ENCODE results near the gene EVPL. TPM values are rescaled to one million over a fixed set of nuclear protein-coding genes. Genes with fewer than 3 reads are reported as not detected.

Gene EVPL
- total and polyA plus RNA-seq, 4 donors: 10.9 to 38.4 (median 35.0) TPM

DNA sequence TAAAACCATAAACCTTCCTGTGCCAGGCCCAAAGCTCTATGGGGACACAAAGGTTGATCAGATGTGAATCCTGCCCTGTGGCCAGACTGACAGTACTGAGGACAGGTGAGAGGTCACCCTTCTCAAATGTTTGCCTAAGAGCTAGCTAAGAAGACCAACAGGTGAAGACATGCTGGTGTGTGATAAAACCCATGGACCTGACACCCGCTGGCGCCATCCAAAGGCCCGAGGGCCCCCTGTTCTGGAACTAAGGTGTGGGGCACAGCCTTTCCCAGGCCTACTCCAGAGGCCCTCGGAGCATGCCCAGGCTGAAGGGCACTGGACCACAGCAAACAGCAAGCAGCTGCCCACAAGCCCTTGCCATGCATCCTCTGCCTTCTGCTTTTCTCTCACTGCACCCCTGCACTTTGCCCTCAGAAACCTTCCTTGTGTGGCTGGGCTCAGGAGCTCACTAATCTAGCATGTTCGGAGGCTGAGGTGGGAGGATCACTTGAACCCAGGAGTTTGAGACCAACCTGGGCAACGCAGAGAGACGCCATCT is 31.7 kb downstream of the EVPL start:
- Histone ChIP-seq H3K36me3 (ENCODE audit: control insufficient read depth in 4 of 4, insufficient read depth in 4 of 4, low read length in 4 of 4) (peaks cover 0 to 15% (median 5%) of the 10 kb centered on the region in 4 donors), H3K27me3 (ENCODE audit: control insufficient read depth in 3 of 3, insufficient read depth in 3 of 3, low read length in 2 of 3) (no peaks in the 10 kb centered on the region), H3K4me1 (ENCODE audit: control insufficient read depth in 5 of 5, insufficient read depth in 5 of 5, low read length in 5 of 5) (peaks cover 0 to 6% (median 3%) of the 10 kb centered on the region in 5 donors), H3K9ac (ENCODE audit: insufficient read depth in 1 of 2, low read length in 2 of 2) (no peak overlapping the region), H3K4me3 (no peak overlapping the region), H3K27ac (ENCODE audit: low read depth in 1 of 2, low read length in 1 of 2) (no peak overlapping the region), H3K9me3 (ENCODE audit: control insufficient read depth in 4 of 4, insufficient read depth in 3 of 4, low read length in 3 of 4) (no peaks in the 10 kb centered on the region)
- TF ChIP-seq, protein P1, sequence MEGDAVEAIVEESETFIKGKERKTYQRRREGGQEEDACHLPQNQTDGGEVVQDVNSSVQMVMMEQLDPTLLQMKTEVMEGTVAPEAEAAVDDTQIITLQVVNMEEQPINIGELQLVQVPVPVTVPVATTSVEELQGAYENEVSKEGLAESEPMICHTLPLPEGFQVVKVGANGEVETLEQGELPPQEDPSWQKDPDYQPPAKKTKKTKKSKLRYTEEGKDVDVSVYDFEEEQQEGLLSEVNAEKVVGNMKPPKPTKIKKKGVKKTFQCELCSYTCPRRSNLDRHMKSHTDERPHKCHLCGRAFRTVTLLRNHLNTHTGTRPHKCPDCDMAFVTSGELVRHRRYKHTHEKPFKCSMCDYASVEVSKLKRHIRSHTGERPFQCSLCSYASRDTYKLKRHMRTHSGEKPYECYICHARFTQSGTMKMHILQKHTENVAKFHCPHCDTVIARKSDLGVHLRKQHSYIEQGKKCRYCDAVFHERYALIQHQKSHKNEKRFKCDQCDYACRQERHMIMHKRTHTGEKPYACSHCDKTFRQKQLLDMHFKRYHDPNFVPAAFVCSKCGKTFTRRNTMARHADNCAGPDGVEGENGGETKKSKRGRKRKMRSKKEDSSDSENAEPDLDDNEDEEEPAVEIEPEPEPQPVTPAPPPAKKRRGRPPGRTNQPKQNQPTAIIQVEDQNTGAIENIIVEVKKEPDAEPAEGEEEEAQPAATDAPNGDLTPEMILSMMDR (IDR thresholded peaks at IDR 0.05; ENCODE audit: control extremely low read depth, extremely low read depth): no peak
- WGBS, 2 donors: 95 to 98% methylated on average over 7 of the region's 7 CpGs
- no peak for ATAC-seq (ENCODE audit: insufficient read depth, low FRiP score)
- no peak for DNase-seq

DNA sequence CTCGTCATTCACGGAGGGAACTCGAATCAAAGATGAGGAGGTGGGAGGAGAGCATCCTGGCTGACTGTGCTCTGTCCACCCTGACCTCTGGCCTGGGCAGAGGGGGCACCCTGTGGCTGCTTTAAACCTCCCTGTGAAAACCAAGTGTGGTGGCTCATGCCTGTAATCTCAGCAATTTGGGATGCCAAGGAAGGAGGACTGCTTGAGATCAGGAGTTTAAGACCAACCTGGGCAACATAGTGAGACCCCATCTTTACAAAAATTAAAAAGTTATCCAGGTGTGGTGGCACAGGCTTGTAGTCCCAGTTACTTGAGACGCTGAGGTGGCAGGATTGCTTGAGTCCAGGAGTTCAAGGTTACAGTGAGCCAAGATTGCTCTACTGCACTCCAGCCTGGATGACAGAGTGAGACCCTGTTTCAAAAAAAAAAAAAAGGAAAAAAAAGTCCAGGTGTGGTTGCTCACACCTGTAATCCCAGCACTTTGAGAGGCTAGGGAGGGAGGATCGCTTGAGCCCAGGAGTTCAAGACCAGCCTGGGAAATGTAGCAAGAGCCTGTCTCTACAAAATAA is 32.2 kb downstream of the EVPL start:
- H3K27ac ChIP-seq (ENCODE audit: low read depth in 1 of 2, low read length in 1 of 2): no peak overlapping the region
- no peak overlapping the region for H3K9ac ChIP-seq (ENCODE audit: insufficient read depth in 1 of 2, low read length in 2 of 2)
- ATAC-seq (ENCODE audit: insufficient read depth, low FRiP score) (no peak), DNase-seq (no peak)
- H3K27me3 ChIP-seq (ENCODE audit: control insufficient read depth in 3 of 3, insufficient read depth in 3 of 3, low read length in 2 of 3): no peaks in the 10 kb centered on the region
- WGBS, 2 donors: 92% methylated on average over 5 of the region's 5 CpGs
- H3K9me3 ChIP-seq (ENCODE audit: control insufficient read depth in 4 of 4, insufficient read depth in 3 of 4, low read length in 3 of 4): no peaks in the 10 kb centered on the region
- peaks cover 0 to 6% (median 0%) of the 10 kb centered on the region in 5 donors for H3K4me1 ChIP-seq (ENCODE audit: control insufficient read depth in 5 of 5, insufficient read depth in 5 of 5, low read length in 5 of 5)
- peaks cover 0 to 13% (median 5%) of the 10 kb centered on the region in 4 donors for H3K36me3 ChIP-seq (ENCODE audit: control insufficient read depth in 4 of 4, insufficient read depth in 4 of 4, low read length in 4 of 4)
- no peak overlapping the region for H3K4me3 ChIP-seq
- TF ChIP-seq, protein P1 (IDR thresholded peaks at IDR 0.05; ENCODE audit: control extremely low read depth, extremely low read depth): no peak

DNA sequence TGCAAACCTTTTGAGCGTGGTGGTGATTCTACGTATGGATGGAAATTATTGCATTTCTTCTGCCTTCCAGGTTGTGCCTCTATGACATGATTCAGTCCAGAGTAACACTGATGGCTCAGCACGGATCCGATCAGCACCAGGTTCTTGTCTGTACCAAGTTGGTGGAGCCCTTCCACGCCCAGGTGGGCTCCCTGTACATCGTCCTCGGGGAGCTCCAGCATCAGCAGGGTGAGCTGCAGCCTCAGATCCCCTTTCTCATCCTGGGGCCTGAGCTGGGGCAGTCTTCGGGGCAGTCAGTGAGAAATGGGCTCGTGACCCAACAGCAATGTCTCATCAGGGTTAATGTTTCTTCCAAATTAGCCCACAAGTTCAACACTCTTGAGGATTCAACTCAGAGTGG is 35.7 kb downstream of the EVPL start:
- H3K36me3 ChIP-seq (ENCODE audit: control insufficient read depth in 4 of 4, insufficient read depth in 4 of 4, low read length in 4 of 4): peaks cover 0 to 17% (median 8%) of the 10 kb centered on the region in 4 donors
- no peak for DNase-seq

More for the DNA sequence above, 35.7 kb downstream of the EVPL start:
- Histone ChIP-seq H3K9ac (ENCODE audit: insufficient read depth in 1 of 2, low read length in 2 of 2) (no peak overlapping the region), H3K4me3 (no peak overlapping the region), H3K4me1 (ENCODE audit: control insufficient read depth in 5 of 5, insufficient read depth in 5 of 5, low read length in 5 of 5) (no peaks in the 10 kb centered on the region), H3K9me3 (ENCODE audit: control insufficient read depth in 4 of 4, insufficient read depth in 3 of 4, low read length in 3 of 4) (no peaks in the 10 kb centered on the region), H3K27ac (ENCODE audit: low read depth in 1 of 2, low read length in 1 of 2) (no peak overlapping the region), H3K27me3 (ENCODE audit: control insufficient read depth in 3 of 3, insufficient read depth in 3 of 3, low read length in 2 of 3) (no peaks in the 10 kb centered on the region)
- ATAC-seq (ENCODE audit: insufficient read depth, low FRiP score): no peak
- TF ChIP-seq, protein P1 (IDR thresholded peaks at IDR 0.05; ENCODE audit: control extremely low read depth, extremely low read depth): no peak
- WGBS, 2 donors: 93 to 95% methylated on average over 9 of the region's 9 CpGs

All from lung (tissue), 12 donors.